A549 treated with dexamethasone at 1 μM for 4 hours (cell line): Measurements from ENCODE around the gene UBE2L6. TPM values are rescaled to one million over a fixed set of nuclear protein-coding genes. Genes with fewer than 3 reads are reported as not detected.

Experiments used
- total RNA-seq: library from RNA; stranded (reverse); fragments of 200-300 nt; extraction: Qiagen RNA extraction; gene quantifications from 5 replicates; pipeline ENCODE4 v1.2.3, GENCODE V29; 2022

Gene UBE2L6
- total RNA-seq, result 34.4 to 45.3 TPM (median 43.0 TPM) in 5 replicates

GRCh38 chr11:57567515-57568329, at the start of gene UBE2L6:
UBE2L6 (minus strand) TSS chr11:57567672; CDS start chr11:57567611, 61 bp downstream.

GRCh38 chr11:57597461-57597915, 30.0 kb upstream of the UBE2L6 start, which contains the start of gene SERPING1:
SERPING1 (plus strand) TSS chr11:57597685; CDS start chr11:57598271, 586 bp downstream.

GRCh38 chr11:57536947-57537619, 30.4 kb downstream of the UBE2L6 start, which contains the start of gene SMTNL1:
SMTNL1 (plus strand) TSS chr11:57537595; CDS start chr11:57542643, 5,048 bp downstream.

GRCh38 chr11:57530596-57531507, 36.6 kb downstream of the UBE2L6 start, which contains the start of gene TIMM10:
TIMM10 (minus strand) TSS chr11:57530754; CDS start chr11:57530189, 565 bp downstream.

GRCh38 chr11:57515332-57516060, 52.0 kb downstream of the UBE2L6 start, which contains the start of gene SLC43A1:
SLC43A1 (minus strand) TSS chr11:57515702; CDS start chr11:57514111, 1,591 bp downstream.

Other genes with a start within 250 kb of the UBE2L6 start
- gene TNKS1BP1, start 242.7 kb downstream of the UBE2L6 start, total RNA-seq, result 62.1 to 110 TPM (median 105 TPM) in 5 replicates
- gene SSRP1, start 231.8 kb downstream of the UBE2L6 start, total RNA-seq, result 231 to 260 TPM (median 252 TPM) in 5 replicates
- gene P2RX3, start 229.3 kb downstream of the UBE2L6 start, total RNA-seq, result 0.05 to 0.23 TPM (median 0.15 TPM) in 5 replicates
- not detected in 5 replicates for gene PRG3, start 186.5 kb downstream of the UBE2L6 start, total RNA-seq
- gene PRG2, start 177.0 kb downstream of the UBE2L6 start, total RNA-seq, result 0.08 TPM in 1 of 5 replicates, not detected in the others
- gene SLC43A3, start 140.6 kb downstream of the UBE2L6 start, total RNA-seq, result 0.33 to 0.58 TPM (median 0.43 TPM) in 5 replicates
- gene RTN4RL2, start 107.1 kb downstream of the UBE2L6 start, total RNA-seq, result 41.3 to 86.1 TPM (median 84.7 TPM) in 5 replicates
- 1.8 to 3.0 TPM (median 2.6 TPM) in 5 replicates for gene SLC43A1, start 52.0 kb downstream of the UBE2L6 start, total RNA-seq
- gene TIMM10, start 36.9 kb downstream of the UBE2L6 start, total RNA-seq, result 134 to 165 TPM (median 145 TPM) in 5 replicates
- gene SMTNL1, start 30.1 kb downstream of the UBE2L6 start, total RNA-seq, result not detected in 5 replicates
- 0.41 to 1.2 TPM (median 0.95 TPM) in 5 replicates for gene SERPING1, start 30.0 kb upstream of the UBE2L6 start, total RNA-seq
- gene YPEL4, start 82.2 kb upstream of the UBE2L6 start, total RNA-seq, result 0.10 to 0.34 TPM (median 0.25 TPM) in 5 replicates
- gene CLP1, start 90.1 kb upstream of the UBE2L6 start, total RNA-seq, result 25.8 to 27.6 TPM (median 26.6 TPM) in 5 replicates
- gene ZDHHC5, start 100.4 kb upstream of the UBE2L6 start, total RNA-seq, result 69.4 to 83.9 TPM (median 80.4 TPM) in 5 replicates
- gene MED19, start 144.5 kb upstream of the UBE2L6 start, total RNA-seq, result 27.5 to 30.9 TPM (median 29.1 TPM) in 5 replicates
- 145 to 163 TPM (median 150 TPM) in 5 replicates for gene TMX2, start 144.9 kb upstream of the UBE2L6 start, total RNA-seq
- gene SELENOH, start 173.8 kb upstream of the UBE2L6 start, total RNA-seq, result 110 to 126 TPM (median 120 TPM) in 5 replicates
- 0.06 TPM in 1 of 5 replicates, not detected in the others for gene BTBD18, start 184.1 kb upstream of the UBE2L6 start, total RNA-seq
- 50.4 to 74.9 TPM (median 69.2 TPM) in 5 replicates for gene CTNND1, start 194.1 kb upstream of the UBE2L6 start, total RNA-seq